Spleen (tissue), 7 donors: ENCODE measurements around the gene PAOX.

Experiments used
- POLR2A ChIP-seq, 3 donors: fragments of 450-650 bp; IDR thresholded peaks; one replicate each; pipeline ENCODE4 v1.5.1; 2017; ENCODE audit warnings: antibody characterized with exemption in 3 of 3, mild to moderate bottlenecking in 1 of 3
- TF ChIP-seq, protein P1 (sequence below), 11 experiments: fragments of 200-600 bp in 7 of 11; fragments of 450-650 bp in 4 of 11; sonication (generic) in 4 of 11; IDR thresholded peaks in 8 of 11; conservative IDR thresholded peaks in 3 of 11; 1 replicate in 7 of 11; 2 replicates in 4 of 11; pipeline versions ENCODE4 v1.4.0 to v1.8.0; 2016 to 2021; ENCODE audit warnings: antibody characterized with exemption in 11 of 11, inconsistent platforms in 4 of 11, mild to moderate bottlenecking in 1 of 11
- donor health status: DM: no; HTN: no; CAD: no; lungs with moderate emphysema.
- donor health status: DM: no; HTN: no; CAD: no.
- donor health status: DM: no; HTN: no; CAD: no.

- TF ChIP-seq, protein P1, sequence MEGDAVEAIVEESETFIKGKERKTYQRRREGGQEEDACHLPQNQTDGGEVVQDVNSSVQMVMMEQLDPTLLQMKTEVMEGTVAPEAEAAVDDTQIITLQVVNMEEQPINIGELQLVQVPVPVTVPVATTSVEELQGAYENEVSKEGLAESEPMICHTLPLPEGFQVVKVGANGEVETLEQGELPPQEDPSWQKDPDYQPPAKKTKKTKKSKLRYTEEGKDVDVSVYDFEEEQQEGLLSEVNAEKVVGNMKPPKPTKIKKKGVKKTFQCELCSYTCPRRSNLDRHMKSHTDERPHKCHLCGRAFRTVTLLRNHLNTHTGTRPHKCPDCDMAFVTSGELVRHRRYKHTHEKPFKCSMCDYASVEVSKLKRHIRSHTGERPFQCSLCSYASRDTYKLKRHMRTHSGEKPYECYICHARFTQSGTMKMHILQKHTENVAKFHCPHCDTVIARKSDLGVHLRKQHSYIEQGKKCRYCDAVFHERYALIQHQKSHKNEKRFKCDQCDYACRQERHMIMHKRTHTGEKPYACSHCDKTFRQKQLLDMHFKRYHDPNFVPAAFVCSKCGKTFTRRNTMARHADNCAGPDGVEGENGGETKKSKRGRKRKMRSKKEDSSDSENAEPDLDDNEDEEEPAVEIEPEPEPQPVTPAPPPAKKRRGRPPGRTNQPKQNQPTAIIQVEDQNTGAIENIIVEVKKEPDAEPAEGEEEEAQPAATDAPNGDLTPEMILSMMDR (IDR thresholded peaks at IDR 0.05 in 8 of 11, conservative IDR thresholded peaks at IDR 0.05 in 3 of 11) = no peak
- TF ChIP-seq POLR2A (IDR thresholded peaks at IDR 0.05) = no peak
Measured at GRCh38 chr10:133362846-133363245, 16.2 kb upstream of the PAOX start.
